PC-3 (cell line): ENCODE results near the gene TMIGD1.

Source experiments
- EZH2 ChIP-seq: fragments of 300-600 bp; sonication (generic); IDR thresholded peaks from one replicate; pipeline ENCODE4 v1.6.1; 2017; ENCODE audit warnings: antibody characterized with exemption, mild to moderate bottlenecking, low read length; ENCODE audit not compliant: unreplicated experiment
- TF ChIP-seq, protein P1 (sequence below): fragments of 300-600 bp; sonication (generic); conservative IDR thresholded peaks from 2 replicates; pipeline ENCODE4 v1.5.1; 2017; ENCODE audit warnings: antibody characterized with exemption, low read depth, mild to moderate bottlenecking, low read length

GRCh38 chr17:30361766-30362279 is 28.0 kb upstream of the TMIGD1 start:
- TF ChIP-seq, protein P1, sequence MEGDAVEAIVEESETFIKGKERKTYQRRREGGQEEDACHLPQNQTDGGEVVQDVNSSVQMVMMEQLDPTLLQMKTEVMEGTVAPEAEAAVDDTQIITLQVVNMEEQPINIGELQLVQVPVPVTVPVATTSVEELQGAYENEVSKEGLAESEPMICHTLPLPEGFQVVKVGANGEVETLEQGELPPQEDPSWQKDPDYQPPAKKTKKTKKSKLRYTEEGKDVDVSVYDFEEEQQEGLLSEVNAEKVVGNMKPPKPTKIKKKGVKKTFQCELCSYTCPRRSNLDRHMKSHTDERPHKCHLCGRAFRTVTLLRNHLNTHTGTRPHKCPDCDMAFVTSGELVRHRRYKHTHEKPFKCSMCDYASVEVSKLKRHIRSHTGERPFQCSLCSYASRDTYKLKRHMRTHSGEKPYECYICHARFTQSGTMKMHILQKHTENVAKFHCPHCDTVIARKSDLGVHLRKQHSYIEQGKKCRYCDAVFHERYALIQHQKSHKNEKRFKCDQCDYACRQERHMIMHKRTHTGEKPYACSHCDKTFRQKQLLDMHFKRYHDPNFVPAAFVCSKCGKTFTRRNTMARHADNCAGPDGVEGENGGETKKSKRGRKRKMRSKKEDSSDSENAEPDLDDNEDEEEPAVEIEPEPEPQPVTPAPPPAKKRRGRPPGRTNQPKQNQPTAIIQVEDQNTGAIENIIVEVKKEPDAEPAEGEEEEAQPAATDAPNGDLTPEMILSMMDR = no peak
- no peak for TF ChIP-seq EZH2
